NCI-H526 (cell line): ENCODE results near the gene NTRK3.
A peak's percentile ranks its signal among the peaks of the same experiment; 100 is the strongest.

ENCODE experiments used
- DNase-seq, 2 experiments: peaks; one replicate each; lab custom pipeline; 2025; lab: John Stamatoyannopoulos, UW

The NTRK3 gene

DNA sequence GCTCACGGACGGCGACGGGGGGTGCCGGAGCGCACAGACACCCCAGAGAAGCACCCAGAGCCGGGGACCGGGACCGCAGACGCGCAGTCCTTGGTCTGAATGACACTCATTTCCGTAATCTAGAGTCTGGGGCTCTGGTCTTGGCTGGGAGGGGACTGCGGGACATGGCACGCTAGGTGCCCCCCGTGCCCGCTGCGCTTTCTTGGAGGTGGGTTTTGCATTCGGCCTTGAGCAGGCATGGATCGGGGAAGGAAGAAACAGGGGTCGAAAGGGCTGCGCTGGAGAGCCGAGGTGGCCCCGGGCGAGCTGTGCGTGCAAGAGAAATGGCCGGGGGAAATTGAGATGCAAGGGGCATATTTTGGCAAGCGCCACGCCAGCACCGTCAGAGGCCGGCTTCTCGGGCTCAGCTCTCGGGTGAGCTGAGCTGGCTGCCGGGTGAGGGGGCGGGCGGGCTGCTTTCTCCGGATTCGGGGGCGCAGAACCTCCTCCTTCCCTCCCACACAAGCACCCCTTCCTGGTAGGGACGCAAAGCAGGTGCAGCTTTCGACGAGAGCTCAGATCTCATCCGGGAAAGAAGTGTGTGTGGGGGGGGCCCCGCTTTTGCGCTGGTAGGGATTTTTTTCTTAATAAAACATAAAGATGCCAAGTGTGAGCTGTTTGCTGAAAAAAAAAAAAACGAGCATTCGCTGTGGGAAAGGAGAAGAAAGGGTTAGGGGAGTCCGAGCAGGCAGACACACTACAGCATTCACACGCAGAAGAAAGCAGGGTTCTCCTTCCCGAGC lies 963 bp upstream of the NTRK3 start:
- DNase-seq: peak in 1 of 2 experiments; percentile 23

DNA sequence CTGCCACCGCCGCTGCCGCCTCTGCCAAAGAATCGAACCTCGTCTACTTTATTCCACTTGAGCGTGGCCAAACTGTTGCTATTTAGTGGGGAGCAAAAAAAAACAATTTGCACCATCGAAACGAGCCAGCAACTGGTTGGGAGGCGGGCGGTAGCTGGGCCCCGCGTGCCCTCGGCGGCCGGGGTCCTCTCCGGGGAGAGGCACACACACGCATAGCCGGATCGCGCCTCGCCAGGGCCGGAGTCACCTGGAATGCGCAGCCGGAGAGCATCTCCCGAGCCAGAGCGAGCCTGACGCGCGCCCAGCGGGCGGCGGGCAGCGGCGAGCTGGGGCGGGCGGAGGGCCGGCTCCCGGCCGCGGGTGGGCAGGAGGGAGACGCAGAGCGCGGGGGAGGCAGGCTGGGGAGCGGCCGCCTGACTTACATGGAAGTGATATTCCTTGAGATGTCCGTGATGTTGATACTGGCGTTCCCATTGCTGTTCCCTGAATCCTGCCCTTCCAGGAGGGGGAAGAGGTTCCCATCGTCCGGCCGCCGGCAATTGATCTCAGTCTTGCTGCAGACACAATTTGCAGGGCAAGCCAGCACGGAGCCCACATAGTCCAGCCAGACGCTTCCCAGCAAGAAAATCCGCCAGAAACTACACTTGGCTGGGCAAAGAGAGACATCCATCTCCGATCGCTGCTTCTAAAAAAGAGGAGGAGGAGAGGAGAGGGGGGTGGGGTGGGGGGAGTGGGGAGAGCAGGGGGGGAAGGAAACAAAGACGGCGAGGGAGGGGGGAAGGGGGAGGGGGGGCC lies 858 bp downstream of the NTRK3 start:
- peak in 1 of 2 experiments; percentile 70 for DNase-seq

- no peak for DNase-seq
Observed at GRCh38 chr15:88255087-88255483, 1.5 kb downstream of the NTRK3 start.

- DNase-seq: no peak
Observed at GRCh38 chr15:88252441-88252840, 4.1 kb downstream of the NTRK3 start.

- DNase-seq: no peak
Observed at GRCh38 chr15:88250826-88251225, 5.7 kb downstream of the NTRK3 start.

GRCh38 chr15:88249220-88249619 lies 7.3 kb downstream of the NTRK3 start:
- no peak for DNase-seq

DNA sequence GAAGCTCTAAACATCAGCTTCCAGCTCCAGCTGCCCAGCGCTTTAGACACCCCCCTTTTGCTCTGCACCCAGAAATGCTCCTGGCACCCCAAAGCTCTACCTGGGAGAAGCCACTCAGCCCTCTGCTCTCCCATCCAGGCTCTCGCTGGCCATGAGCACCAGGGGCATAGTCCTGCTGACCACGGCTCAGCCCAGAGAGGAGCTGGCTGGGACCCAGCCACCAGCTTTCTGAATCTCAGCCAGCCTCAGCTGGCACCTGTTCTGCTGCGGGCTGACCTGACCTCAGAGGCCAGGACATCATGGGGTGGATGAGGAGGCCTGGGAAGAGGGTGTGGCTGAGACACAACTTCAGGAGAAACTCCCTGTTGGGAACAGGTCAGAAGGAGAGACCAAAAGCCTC lies 8.6 kb downstream of the NTRK3 start:
- DNase-seq: no peak

DNA sequence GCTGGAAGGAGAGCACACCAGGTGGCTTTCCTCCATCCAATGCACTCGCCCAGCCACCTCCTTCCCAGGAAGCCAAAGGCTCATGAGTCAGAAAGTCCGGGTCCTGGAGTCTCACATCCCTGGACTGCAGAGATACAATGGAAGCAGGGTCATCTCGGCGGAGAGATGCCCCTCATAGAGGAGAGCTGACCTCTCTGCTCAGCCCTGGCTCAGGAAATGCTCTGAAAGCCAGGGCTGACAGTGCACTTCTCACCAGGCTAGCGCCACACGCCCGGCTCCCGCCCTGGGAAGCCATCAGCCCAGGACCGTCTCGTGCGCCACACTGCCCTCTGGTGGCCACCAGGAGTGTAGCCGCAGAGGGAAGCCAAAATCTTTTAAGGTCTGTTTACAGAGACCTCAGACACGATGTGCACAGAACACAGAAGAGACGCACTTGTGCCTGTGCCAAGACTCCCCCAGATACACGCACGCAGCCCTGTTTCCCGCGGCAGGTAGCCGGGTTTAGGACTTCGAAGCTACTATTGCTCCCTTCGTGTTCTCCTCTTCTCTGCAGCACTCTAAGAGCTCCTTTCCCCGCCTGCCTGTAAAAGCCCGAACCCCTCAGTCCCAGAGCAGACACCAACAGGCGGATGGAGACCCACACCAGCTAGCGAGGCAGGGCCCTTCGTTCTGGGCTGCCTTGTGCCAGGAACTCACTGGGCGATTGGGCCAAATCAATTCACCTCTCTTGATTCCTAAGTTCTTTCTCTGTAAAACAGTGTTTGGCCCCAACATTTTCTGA lies 9.7 kb downstream of the NTRK3 start:
- peak; percentile 50 to 82 for DNase-seq

DNA sequence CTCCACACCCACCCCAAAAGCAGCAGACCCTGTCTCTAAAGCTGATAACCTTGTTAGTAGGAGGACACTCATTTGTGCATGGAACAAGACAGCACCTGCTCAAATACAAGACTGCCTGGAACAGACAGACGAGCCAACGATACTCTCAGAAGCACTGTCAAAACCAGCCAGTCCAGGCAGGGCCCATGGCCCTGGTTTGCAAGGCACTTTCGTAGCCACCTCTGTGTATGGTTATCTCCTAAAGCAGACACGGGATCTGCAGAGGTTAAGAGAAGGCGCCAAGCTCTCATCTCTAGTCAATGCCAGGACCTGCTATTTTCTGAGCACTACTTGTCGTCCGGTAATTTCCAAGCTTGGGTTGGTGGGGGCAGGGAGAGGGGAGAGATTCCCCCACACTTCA lies 10.5 kb downstream of the NTRK3 start:
- no peak for DNase-seq

- peak in 1 of 2 experiments; percentile 49 for DNase-seq
Observed at GRCh38 chr15:88243895-88244787, 12.4 kb downstream of the NTRK3 start.

DNA sequence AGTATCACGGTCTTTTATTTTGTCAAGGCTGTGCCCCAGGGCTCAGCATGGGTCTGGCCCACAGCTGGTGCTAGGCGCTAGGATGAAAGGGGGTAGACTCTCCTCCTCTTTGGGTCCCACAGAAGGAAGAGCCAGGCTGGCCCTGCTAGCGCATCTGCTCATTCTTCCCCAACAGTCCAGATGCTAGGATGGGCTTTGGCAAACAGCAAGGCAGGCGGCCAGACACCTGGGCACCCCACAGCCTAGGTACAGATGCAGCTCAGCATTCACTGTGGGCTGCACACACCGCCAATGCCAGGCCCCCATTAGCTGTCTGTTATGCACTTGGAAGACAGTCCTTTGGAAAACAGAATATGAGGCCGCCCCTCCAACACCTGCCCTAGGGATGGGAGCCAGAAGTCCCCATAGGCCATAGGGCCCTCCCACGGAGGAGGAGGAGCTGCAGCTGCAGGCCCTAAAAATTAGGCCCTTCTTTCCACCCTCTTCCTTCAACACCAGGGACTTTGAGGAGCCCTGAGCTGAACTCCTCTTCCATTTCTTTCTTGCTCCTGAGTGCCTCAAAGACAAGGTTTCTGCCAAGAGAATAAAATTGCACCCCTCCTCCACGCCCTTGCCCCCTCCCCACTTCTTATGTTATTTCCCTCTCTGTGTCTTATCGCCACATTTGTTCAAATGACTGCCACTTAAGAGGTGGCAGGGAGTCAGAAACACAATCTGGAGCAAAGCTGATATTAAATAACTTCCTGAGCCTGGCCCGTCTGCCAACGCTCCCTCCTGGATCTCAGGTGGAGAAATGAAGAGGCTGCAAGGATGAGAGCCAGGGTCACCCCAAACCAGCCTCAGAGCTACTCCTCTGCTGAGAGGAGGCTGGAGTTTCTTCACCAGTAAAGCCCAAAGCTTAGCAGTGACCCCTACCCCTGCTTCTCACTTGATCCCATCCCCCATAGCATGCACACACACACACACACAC lies 13.7 kb downstream of the NTRK3 start:
- no peak for DNase-seq

DNA sequence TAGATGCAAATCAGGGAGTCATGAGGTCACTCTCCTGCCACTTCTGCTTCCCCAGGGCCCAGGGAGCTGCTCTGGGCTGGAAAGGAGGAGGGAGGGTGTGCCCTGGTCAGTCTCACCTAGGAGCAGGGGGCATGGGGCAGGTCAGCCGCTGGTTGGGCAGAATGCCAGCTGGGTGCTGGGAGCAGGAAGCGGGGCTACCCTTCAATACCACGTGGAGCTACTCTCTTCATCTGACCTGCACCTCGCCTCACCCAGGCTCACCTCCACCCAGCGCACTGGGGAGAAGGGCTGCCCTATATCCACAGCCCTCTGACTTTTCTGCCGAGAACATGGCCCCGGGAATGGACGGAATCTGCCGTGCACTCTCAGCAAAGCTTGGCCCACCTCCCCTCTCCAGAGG lies 15.1 kb downstream of the NTRK3 start:
- no peak for DNase-seq

GRCh38 chr15:88241060-88241459 lies 15.5 kb downstream of the NTRK3 start:
- DNase-seq: no peak

DNA sequence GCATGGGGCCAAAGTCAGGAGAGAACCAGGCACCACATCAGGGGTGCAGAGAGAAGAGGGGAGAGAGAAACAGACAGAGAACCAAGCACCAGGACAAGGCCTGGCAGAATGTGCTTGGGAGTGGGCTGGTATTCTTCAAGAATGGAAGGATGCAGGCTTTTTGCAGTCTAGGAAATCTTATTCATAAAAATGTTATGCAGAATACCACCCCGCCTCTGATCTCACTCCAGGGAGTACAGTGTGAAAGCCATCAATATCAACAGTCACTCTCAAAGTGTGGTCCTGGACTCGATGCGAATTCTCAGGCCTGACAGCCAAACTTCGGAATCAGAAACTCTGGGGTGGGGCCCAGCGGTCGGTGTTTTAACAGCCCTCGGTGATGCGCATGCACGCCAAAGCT lies 16.9 kb downstream of the NTRK3 start:
- DNase-seq: no peak

DNA sequence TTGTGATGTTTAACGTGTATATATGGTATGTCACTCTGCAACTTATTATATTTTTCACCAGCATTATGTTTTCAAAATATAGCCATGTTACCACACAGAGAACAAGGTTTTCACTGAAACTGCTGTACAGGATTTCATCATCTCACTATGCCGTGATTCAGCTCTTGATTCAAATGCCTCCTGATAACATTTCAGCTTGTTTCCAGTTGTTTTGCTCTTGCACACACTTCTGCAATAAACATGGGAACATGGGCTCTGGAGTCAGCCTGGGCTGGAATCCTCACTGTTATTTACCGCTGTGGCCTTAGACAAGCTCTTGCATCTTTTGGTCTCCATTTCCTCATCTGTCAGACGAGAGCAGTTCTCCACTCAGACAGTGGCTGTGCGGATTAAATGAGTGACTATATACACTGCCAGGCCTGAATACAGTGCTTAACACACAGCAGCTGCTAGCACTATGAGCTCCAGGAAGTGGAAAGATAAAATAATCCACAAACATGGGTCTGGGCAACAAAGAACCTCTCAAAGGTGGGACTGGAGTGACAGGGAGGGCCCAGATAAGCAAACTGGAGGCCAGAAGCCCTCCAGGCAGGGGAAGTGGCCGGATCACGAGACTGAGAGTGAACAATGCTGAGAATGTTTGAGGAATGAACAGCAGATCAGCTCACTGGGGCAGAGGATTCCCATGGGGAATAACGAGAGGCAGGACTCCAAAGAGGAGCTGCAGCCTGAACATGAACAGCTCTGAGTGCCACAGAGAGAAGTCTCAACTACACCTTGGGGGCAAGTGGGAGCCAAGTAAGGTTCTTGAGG lies 17.7 kb downstream of the NTRK3 start:
- no peak for DNase-seq

GRCh38 chr15:88234711-88235110 lies 21.8 kb downstream of the NTRK3 start:
- no peak for DNase-seq

- no peak for DNase-seq
Observed at GRCh38 chr15:88233921-88234320, 22.6 kb downstream of the NTRK3 start.

DNA sequence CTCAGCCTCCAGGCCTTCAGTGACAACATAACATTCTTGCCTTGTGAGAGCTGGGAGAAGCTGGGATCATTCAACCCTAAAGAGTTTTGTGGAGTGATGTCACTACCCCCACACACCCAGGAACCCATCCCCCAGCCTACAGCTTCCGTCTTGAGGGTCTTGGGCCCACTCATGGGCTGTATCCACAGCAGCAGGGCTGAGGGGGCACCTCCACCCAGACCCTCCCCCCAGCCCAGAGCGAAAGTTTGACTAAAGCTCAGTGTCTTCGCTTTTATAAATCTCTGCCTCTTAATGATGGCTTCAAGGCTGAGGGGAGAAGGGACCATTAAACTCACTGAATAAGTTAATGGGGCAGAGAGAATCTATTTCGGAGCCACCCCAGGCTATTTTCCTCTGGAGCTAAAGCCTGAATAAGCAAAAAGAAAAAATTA lies 23.8 kb downstream of the NTRK3 start:
- no peak for DNase-seq

DNA sequence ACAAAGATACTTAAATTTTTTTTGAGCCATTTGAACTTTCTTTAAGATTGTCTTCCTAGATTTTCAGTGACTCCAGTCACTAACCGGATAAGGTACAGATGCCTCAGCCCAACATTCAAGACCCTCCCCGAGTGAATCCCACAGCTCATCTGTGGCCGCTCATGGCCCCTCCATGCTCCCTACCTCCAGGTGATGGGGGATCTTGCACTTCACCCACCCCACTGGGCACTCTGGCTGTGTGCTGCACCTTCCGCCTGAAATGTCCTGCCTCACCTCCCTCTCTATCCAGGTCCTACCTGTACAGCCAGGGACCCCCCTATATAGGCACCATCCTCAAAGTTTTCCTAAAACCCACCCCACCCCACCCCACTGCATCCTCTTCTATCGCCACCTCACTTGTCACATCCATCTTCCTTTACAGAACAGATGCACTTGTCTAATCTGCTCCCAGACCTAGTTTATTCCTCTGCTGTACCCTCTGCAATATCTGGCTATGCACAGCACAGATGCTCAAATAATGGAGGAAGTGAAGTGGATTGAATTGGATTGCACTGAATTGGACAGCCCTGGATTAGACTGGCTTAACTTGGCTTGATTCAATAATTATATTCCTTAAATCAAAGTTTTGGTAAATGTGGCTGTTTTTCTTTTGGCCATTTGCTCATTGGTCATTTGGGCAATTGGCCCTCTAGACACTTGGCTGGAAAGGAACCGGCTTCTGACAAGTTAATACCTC lies 24.5 kb downstream of the NTRK3 start:
- DNase-seq: no peak
